ENCODE results near the gene SPOCK2. TPM values are rescaled to one million over a fixed set of nuclear protein-coding genes. Genes with fewer than 3 reads are reported as not detected.

The SPOCK2 gene
- total RNA-seq, 1 experiment from 2014 or later, result 1.1 TPM

DNA sequence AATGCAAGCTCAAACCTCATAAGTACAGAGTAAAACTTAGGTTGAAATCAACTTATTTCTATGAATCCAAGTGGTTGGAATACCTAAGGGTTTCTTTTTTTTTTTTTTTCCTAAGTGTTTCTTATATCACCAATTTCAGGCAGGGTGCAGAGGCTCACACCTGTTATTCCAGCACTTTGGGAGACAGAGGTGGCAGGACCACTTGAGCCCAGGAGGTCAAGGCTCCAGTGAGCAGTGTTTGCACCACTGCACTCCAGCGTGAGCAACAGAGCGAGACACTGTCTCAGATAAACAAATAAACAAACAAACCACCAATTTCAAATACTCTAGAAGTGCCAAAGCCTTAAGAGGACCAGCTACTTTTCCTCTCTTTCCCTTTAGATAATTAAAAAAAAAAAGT lies 39.2 kb upstream of the SPOCK2 start (continued):
- TF ChIP-seq, protein P1, sequence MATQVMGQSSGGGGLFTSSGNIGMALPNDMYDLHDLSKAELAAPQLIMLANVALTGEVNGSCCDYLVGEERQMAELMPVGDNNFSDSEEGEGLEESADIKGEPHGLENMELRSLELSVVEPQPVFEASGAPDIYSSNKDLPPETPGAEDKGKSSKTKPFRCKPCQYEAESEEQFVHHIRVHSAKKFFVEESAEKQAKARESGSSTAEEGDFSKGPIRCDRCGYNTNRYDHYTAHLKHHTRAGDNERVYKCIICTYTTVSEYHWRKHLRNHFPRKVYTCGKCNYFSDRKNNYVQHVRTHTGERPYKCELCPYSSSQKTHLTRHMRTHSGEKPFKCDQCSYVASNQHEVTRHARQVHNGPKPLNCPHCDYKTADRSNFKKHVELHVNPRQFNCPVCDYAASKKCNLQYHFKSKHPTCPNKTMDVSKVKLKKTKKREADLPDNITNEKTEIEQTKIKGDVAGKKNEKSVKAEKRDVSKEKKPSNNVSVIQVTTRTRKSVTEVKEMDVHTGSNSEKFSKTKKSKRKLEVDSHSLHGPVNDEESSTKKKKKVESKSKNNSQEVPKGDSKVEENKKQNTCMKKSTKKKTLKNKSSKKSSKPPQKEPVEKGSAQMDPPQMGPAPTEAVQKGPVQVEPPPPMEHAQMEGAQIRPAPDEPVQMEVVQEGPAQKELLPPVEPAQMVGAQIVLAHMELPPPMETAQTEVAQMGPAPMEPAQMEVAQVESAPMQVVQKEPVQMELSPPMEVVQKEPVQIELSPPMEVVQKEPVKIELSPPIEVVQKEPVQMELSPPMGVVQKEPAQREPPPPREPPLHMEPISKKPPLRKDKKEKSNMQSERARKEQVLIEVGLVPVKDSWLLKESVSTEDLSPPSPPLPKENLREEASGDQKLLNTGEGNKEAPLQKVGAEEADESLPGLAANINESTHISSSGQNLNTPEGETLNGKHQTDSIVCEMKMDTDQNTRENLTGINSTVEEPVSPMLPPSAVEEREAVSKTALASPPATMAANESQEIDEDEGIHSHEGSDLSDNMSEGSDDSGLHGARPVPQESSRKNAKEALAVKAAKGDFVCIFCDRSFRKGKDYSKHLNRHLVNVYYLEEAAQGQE (IDR thresholded peaks at IDR 0.05; ENCODE audit: low read depth), result no peak

DNA sequence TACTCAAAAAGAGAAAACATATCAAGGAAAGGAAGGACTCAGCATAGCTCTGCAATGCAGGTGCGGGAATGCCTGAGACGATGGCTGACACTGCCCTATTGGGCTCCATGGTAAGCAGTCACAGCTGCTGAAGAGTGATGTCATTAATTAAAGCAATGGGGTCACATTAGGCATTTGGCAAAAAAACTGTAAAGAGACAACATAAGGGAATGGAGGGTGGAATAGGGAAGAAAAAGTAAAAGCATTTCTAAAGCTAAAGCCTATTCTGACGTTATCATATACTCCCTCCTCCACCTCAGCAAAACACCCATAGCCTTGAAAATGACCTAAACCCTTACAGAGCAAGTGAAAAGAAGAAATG lies 38.5 kb upstream of the SPOCK2 start:
- no peaks in the 10 kb centered on the region for H3K27me3 ChIP-seq (ENCODE audit: insufficient read depth, low read length)
- H2AFZ ChIP-seq (ENCODE audit: low read depth, low read length, poor library complexity, severe bottlenecking), result no peak overlapping the region
- RAD21 ChIA-PET (ENCODE audit: low non-redundant PET in 1 of 2, low total read pairs in 2 of 2, uncharacterized antibody in 2 of 2, unreplicated experiment in 2 of 2), result interaction anchor here (0.6 to 1.5 kb wide), 6 partner anchors 78 to 211 kb away, joined by 3 to 9 read pairs (median 4); no protein-coding TSS in a partner anchor
- H3K4me2 ChIP-seq (ENCODE audit: low read length), result no peak overlapping the region
- no peak overlapping the region for H3K4me3 ChIP-seq (replicated peaks in 1 of 2; ENCODE audit: low read depth in 1 of 2, low read length in 2 of 2)
- ATAC-seq (no peak), DNase-seq (ENCODE audit: low read depth, low spot score) (no peak)
- no peaks in the 10 kb centered on the region for H3K9me2 ChIP-seq (ENCODE audit: insufficient read depth)
- no peak overlapping the region for H3K27ac ChIP-seq (ENCODE audit: low read depth, low read length)
- BruUV-seq (replicated peaks), result no TSS peak
- CTCF ChIA-PET, result interaction anchor here (1.0 to 3.8 kb wide), 20 partner anchors 10 to 213 kb away, joined by 3 to 31 read pairs (median 6); partner anchors contain the start of genes ANAPC16, ASCC1 and DDIT4
- no peaks in the 10 kb centered on the region for H3K36me3 ChIP-seq (ENCODE audit: control insufficient read depth in 1 of 2, insufficient read depth in 2 of 2, low read length in 2 of 2)
- no peaks in the 10 kb centered on the region for H3K4me1 ChIP-seq (ENCODE audit: control insufficient read depth in 1 of 2, insufficient read depth in 2 of 2, low read length in 2 of 2)
- no peaks in the 10 kb centered on the region for H3K9me3 ChIP-seq (ENCODE audit: control insufficient read depth in 1 of 2, insufficient read depth in 1 of 2, low read depth in 1 of 2, low read length in 2 of 2)
- POLR2A ChIA-PET, result interaction anchor here (0.7 to 2.3 kb wide), 3 partner anchors 43 to 147 kb away, joined by 4 to 14 read pairs (median 5); partner anchors contain the start of gene DDIT4
- H3K79me2 ChIP-seq (ENCODE audit: insufficient read depth, low read length), result no peaks in the 10 kb centered on the region
- H3K9ac ChIP-seq (ENCODE audit: low read length), result no peak overlapping the region
- intact Hi-C loops (cut with micrococcal nuclease), result loop anchor here (1.0 to 2.0 kb wide), 3 partner anchors 96 to 210 kb away; no protein-coding TSS in a partner anchor
- no peaks in the 10 kb centered on the region for H4K20me1 ChIP-seq (ENCODE audit: insufficient read depth)
- no peak for TF ChIP-seq SP1 (IDR thresholded peaks at IDR 0.05; ENCODE audit: low read depth)
- TF ChIP-seq TCF7L2 (IDR thresholded peaks at IDR 0.05; ENCODE audit: borderline replicate concordance, extremely low read depth, insufficient read depth, insufficient read length), result no peak
- TF ChIP-seq POLR2A (IDR thresholded peaks at IDR 0.05; ENCODE audit: borderline replicate concordance, extremely low read depth, insufficient read depth, insufficient read length), result no peak
- no peak for TF ChIP-seq ZFX (IDR thresholded peaks at IDR 0.05)
- TF ChIP-seq FOSL1 (IDR thresholded peaks at IDR 0.05; ENCODE audit: low read depth), result no peak
- TF ChIP-seq, protein P1 (IDR thresholded peaks at IDR 0.05; ENCODE audit: low read depth), result no peak
- no peak for TF ChIP-seq POLR2AphosphoS5 (IDR thresholded peaks at IDR 0.05; ENCODE audit: low read depth, low read length)
- TF ChIP-seq, protein P2, sequence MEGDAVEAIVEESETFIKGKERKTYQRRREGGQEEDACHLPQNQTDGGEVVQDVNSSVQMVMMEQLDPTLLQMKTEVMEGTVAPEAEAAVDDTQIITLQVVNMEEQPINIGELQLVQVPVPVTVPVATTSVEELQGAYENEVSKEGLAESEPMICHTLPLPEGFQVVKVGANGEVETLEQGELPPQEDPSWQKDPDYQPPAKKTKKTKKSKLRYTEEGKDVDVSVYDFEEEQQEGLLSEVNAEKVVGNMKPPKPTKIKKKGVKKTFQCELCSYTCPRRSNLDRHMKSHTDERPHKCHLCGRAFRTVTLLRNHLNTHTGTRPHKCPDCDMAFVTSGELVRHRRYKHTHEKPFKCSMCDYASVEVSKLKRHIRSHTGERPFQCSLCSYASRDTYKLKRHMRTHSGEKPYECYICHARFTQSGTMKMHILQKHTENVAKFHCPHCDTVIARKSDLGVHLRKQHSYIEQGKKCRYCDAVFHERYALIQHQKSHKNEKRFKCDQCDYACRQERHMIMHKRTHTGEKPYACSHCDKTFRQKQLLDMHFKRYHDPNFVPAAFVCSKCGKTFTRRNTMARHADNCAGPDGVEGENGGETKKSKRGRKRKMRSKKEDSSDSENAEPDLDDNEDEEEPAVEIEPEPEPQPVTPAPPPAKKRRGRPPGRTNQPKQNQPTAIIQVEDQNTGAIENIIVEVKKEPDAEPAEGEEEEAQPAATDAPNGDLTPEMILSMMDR (IDR thresholded peaks at IDR 0.05 in 2 of 3, conservative IDR thresholded peaks at IDR 0.05 in 1 of 3; ENCODE audit: borderline replicate concordance in 1 of 3, insufficient read depth in 1 of 3, low read depth in 2 of 3, low read length in 2 of 3), result no peak
- TF ChIP-seq, protein P3, sequence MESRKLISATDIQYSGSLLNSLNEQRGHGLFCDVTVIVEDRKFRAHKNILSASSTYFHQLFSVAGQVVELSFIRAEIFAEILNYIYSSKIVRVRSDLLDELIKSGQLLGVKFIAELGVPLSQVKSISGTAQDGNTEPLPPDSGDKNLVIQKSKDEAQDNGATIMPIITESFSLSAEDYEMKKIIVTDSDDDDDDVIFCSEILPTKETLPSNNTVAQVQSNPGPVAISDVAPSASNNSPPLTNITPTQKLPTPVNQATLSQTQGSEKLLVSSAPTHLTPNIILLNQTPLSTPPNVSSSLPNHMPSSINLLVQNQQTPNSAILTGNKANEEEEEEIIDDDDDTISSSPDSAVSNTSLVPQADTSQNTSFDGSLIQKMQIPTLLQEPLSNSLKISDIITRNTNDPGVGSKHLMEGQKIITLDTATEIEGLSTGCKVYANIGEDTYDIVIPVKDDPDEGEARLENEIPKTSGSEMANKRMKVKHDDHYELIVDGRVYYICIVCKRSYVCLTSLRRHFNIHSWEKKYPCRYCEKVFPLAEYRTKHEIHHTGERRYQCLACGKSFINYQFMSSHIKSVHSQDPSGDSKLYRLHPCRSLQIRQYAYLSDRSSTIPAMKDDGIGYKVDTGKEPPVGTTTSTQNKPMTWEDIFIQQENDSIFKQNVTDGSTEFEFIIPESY (IDR thresholded peaks at IDR 0.05; ENCODE audit: extremely low read depth, insufficient replicate concordance, low read length), result no peak
- TF ChIP-seq JUND (IDR thresholded peaks at IDR 0.05), result no peak
- no peak for TF ChIP-seq EZH2 (IDR thresholded peaks at IDR 0.05)
- no peak for TF ChIP-seq EGR1 (IDR thresholded peaks at IDR 0.05; ENCODE audit: low read depth)
- TF ChIP-seq YY1 (IDR thresholded peaks at IDR 0.05; ENCODE audit: extremely low read depth, insufficient replicate concordance, low read depth, low read length), result no peak
